Tongue (tissue), 2 donors: ENCODE measurements around the gene RFX2. TPM values are rescaled to one million over a fixed set of nuclear protein-coding genes. Genes with fewer than 3 reads are reported as not detected.
"Not testable (repeated sequence)": the region's sequence is repeated elsewhere in the genome, so short reads cannot be mapped to it uniquely, and the experiment has no call there.

ENCODE experiments used
- DNase-seq: peaks from one replicate; pipeline ENCODE4 v3.0.0-alpha.2; 2015
- total RNA-seq: library from RNA; depleted of rRNA; stranded (reverse); fragments of >200 nt; gene quantifications from one replicate; pipeline ENCODE4 v1.2.3, GENCODE V29; 2014

Gene RFX2
- total RNA-seq, 1 donor from 2014 or later, result 12.5 TPM

DNA sequence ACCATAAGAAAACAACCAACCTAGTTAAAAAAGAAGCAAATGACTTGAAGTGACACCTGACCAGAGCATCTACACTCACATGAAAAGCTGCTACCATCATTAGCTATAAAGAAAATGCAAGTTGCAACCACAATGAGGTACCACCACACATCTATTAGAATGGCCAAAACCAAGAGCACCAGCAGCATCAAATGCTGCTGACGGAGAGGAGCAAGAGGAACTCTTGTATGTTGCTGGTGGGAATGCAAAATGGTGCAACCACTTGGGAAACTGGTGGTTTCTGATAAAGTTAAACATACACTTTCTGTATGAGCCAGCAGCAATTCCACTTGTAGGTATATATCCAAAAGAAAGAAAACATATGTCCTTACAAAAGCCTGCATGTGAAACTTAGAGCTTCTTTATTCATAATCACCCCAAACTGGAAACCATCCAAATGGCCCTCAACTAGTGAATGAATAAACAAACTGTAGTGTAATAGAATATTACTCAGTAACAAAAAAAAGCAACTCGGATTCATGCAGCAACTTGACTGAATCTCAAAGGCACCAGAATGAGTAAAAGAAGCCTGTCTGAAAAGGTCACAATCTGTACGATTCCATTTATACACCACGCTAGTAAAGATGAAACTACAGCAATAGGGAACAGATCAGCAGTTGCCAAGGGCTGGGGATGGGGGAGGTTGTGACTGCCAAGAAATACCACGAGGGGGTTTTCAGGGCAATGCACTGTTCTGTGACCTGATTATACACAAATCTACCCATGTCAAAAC is 71.5 kb downstream of the RFX2 start:
- no peak for DNase-seq

DNA sequence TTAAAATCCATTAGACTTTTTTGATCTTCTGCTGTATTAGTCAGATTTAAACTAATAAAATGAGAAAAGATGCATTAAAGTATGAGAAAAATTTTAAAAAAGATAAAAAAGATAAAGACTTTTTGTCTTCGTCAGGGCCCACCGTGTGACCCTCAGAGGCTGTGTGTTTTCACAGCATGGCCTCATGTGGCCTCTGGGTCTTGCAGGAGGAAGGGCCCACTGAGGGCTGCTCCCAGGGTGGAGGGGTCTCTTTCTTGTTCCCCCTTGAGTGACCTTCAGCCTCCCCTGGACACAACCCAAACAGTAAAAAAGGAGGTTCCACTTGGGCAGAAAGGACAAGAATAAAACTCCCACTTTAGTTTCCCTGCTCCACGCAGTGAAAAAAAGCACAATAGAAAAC is 75.3 kb downstream of the RFX2 start:
- DNase-seq, result no peak

DNA sequence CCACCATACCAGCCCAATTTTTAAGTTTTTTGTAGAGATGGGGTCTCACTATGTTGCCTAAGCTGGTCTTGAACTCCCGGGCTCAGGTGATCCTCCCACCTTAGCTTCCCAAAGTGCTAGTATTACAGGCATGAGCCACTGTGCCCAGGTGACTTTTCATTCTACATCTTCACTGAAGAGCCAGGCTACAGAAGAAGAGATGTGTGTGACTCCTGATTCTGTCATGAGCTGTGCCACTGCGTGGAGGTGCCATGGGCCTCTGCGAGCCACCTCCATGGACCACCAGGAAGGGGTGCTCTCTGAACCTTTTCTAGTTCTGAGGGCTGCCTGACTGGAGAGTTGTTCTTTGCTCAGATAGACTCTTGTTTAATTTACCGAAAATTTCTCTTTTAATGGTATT is 75.8 kb downstream of the RFX2 start:
- no peak for DNase-seq

GRCh38 chr19:6033744-6034264 is 76.5 kb downstream of the RFX2 start:
- DNase-seq, result no peak

- DNase-seq, result no peak
Measured at GRCh38 chr19:6032827-6033226, 77.5 kb downstream of the RFX2 start.

- no peak for DNase-seq
Measured at GRCh38 chr19:6032381-6032780, 77.9 kb downstream of the RFX2 start.

GRCh38 chr19:6030214-6030507 is 80.1 kb downstream of the RFX2 start:
- DNase-seq, result no peak

DNA sequence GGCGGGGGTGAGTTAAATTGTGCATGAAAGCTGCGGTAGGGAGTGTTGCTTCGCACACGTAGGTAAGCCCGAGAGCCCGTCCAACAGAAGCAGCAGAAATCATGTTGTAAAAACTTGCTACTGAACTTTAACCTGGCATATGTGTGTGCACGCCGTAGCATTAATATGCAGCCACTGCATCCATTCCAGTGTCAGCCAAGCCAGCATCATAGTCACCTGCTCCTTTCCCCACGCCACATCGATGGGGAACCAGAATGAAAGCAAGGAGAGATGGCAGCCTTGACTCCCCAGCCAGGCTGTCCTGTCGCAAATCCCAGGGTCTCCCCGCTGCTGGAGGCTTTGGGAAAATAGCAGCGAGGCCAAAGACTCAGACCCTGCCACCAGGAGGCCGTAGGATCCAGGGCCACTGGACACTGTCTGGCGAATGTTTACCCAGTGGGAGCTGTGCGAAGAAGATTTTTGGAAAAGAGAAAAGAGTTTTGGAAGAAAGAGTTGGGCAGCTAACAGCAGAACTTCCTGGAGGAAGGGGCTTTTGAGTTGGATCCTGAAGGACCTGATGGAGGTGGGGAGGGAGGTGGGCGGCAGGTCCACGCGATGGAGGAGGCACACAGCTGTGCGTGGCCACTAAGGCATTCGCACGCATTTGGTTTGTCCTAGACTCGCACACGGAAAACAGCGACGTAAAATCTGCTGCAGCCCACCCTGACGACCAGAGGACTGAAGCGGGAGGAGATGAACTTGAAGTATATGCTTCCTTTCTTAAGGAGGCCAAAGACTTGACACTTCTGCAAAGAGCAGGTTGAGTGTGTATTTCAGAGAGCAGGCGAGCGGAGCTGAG is 83.7 kb downstream of the RFX2 start:
- DNase-seq, result no peak

- DNase-seq, result not testable (repeated sequence)
Measured at GRCh38 chr19:6024756-6025155, 85.5 kb downstream of the RFX2 start.

GRCh38 chr19:6023936-6024335 is 86.4 kb downstream of the RFX2 start:
- DNase-seq, result no peak

GRCh38 chr19:6023085-6023682 is 87.1 kb downstream of the RFX2 start:
- DNase-seq, result no peak

DNA sequence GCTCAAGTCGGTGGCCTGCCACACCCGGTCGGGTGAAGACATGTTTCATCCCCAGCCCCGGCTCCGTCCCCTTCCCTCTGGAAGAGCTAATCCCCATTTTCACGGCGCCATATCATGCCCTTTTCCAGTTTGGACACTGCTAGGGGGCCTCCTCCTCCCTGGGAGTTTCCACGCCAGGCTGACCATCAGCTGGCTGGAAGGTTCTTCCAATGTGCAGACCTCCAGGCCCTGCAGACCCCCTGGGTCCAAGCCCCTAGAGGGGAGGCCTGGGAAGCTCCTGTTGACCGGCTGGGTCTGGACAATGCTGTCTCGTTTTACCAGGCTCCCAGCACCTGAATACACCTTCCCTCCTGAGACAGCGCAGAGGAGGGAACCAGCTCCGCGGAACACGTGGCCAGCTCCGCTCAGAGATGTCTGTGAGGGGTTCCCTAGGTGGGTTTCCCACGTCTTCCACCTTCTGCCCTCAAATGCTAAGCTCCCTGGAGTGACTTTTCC is 87.7 kb downstream of the RFX2 start:
- DNase-seq, result no peak

- peak; percentile 94 for DNase-seq
Measured at GRCh38 chr19:6021878-6022569, 88.3 kb downstream of the RFX2 start.

- DNase-seq, result peak; percentile 34
Measured at GRCh38 chr19:6020972-6021805, 89.1 kb downstream of the RFX2 start.

DNA sequence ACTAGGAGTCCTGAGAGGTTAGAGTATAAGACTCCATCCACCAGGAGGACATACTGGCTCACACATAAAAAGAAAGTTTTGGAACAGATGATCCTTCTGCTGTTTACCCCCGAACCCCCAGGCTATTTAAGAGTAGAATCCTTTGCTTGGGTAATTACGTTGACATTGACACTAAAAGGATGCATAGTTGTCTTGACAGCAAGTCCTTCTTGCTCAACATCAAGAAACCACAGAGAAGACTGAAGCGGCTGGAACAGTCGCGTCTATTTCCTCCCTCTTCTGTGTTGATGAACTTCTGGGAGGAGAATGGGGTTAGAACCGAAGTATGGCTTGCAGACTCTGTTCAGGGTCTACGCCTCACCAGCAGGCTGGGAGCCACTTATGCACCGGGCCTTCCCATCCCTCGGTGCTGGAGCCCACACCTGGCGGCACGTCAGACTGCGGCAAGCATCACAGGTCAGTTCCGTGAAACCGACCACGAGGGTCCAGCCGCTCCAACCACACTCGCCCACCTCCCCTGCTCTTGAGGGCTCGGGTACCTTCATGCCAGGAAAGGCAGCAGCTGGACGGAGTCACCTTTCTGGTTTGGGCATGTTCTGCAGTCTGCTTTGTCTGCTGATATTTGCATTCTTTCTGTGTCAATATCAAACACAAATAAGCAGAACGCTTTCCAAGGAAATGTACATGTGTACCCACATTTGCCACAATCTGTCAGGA is 90.0 kb downstream of the RFX2 start:
- DNase-seq, result peak; percentile 67

DNA sequence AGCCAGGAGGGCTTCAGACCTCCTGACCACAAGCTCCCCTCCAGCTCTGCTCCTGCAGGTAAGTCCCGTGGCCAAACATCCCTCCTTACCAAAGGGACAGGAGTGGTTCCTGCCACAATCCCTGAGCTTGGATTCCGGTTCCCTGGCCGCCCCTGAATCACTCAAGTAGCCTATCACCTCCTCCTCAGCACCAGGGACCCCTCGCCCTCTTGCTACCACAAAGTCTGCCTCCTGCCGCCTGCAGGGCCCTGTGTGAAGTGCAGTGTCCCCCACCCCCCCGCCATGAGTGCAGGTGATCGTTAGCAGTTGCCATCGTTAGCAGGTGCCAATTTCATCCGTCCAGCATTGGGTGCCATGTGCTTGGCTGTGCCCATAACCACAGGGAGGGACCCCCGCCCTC is 91.5 kb downstream of the RFX2 start:
- no peak for DNase-seq

- no peak for DNase-seq
Measured at GRCh38 chr19:6017576-6017975, 92.7 kb downstream of the RFX2 start.

- DNase-seq, result no peak
Measured at GRCh38 chr19:6015841-6016545, 94.3 kb downstream of the RFX2 start.

DNA sequence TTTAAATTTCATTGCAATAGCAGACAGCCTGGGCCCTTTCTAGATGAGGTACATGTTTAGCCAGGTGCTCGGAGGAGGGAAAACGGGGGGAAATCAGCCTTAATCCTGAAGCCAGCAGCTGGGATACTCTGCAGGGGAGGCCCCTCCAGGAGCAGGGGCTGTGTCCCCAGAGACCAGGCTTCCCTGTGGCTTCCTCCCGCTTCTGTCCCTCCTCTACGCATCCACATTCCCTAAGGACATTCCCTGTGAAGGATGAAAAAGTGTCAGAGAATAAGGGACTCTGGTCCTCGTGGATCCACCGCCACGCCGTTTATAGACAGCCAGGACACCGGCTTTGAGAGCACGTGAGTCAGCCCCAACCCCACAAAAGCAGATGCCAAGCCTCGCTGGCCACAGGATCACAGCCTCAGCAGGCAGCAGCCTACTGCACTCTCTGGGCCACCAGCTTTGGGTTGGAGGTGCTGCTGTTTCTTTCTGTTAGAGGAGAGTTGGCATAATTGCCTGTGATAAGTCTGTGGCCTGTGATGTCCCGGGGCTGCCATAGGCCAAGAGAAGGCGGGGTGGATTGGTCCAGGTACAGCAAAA is 95.7 kb downstream of the RFX2 start:
- DNase-seq, result no peak
